ENCODE data around the gene DUSP15. TPM values are rescaled to one million over a fixed set of nuclear protein-coding genes. Genes with fewer than 3 reads are reported as not detected.

The DUSP15 gene
- total RNA-seq, 1 donor from 2014 or later, result 2.1 TPM

- no peak for DNase-seq (ENCODE audit: low spot score)
- Mint-ChIP-seq H3K36me3 (ENCODE audit: low read depth, unreplicated experiment) (peaks cover 2% of the 10 kb centered on the region), H3K4me3 (ENCODE audit: unreplicated experiment) (no peak overlapping the region), H3K9me3 (ENCODE audit: unreplicated experiment) (no peaks in the 10 kb centered on the region), H3K27ac (ENCODE audit: unreplicated experiment) (no peak overlapping the region), H3K27me3 (ENCODE audit: unreplicated experiment) (peaks cover 6% of the 10 kb centered on the region), H3K4me1 (ENCODE audit: unreplicated experiment) (no peaks in the 10 kb centered on the region)
- peak; percentile 13 for TF ChIP-seq CTCF (IDR thresholded peaks at IDR 0.05; ENCODE audit: unreplicated experiment)
These were observed 33.5 kb upstream of the DUSP15 start for GRCh38 chr20:31903627-31904386.

- H3K27ac Mint-ChIP-seq (ENCODE audit: unreplicated experiment), result no peak overlapping the region
- DNase-seq (ENCODE audit: low spot score), result no peak
- no peaks in the 10 kb centered on the region for H3K4me1 Mint-ChIP-seq (ENCODE audit: unreplicated experiment)
- no peak overlapping the region for H3K4me3 Mint-ChIP-seq (ENCODE audit: unreplicated experiment)
- no peaks in the 10 kb centered on the region for H3K9me3 Mint-ChIP-seq (ENCODE audit: unreplicated experiment)
- peaks cover 3% of the 10 kb centered on the region for H3K27me3 Mint-ChIP-seq (ENCODE audit: unreplicated experiment)
- TF ChIP-seq CTCF (IDR thresholded peaks at IDR 0.05; ENCODE audit: unreplicated experiment), result no peak
- H3K36me3 Mint-ChIP-seq (ENCODE audit: low read depth, unreplicated experiment), result no peaks in the 10 kb centered on the region
These were observed 31.3 kb upstream of the DUSP15 start for GRCh38 chr20:31901615-31902014.

GRCh38 chr20:31897541-31897940 is 27.2 kb upstream of the DUSP15 start:
- DNase-seq (ENCODE audit: low spot score), result no peak
- no peaks in the 10 kb centered on the region for H3K27me3 Mint-ChIP-seq (ENCODE audit: unreplicated experiment)
- H3K36me3 Mint-ChIP-seq (ENCODE audit: low read depth, unreplicated experiment), result no peaks in the 10 kb centered on the region
- no peak for TF ChIP-seq CTCF (IDR thresholded peaks at IDR 0.05; ENCODE audit: unreplicated experiment)
- no peaks in the 10 kb centered on the region for H3K9me3 Mint-ChIP-seq (ENCODE audit: unreplicated experiment)
- no peak overlapping the region for H3K4me3 Mint-ChIP-seq (ENCODE audit: unreplicated experiment)
- H3K27ac Mint-ChIP-seq (ENCODE audit: unreplicated experiment), result no peak overlapping the region
- H3K4me1 Mint-ChIP-seq (ENCODE audit: unreplicated experiment), result no peaks in the 10 kb centered on the region

- H3K4me3 Mint-ChIP-seq (ENCODE audit: unreplicated experiment), result no peak overlapping the region
- H3K36me3 Mint-ChIP-seq (ENCODE audit: low read depth, unreplicated experiment), result no peaks in the 10 kb centered on the region
- no peaks in the 10 kb centered on the region for H3K9me3 Mint-ChIP-seq (ENCODE audit: unreplicated experiment)
- H3K4me1 Mint-ChIP-seq (ENCODE audit: unreplicated experiment), result no peaks in the 10 kb centered on the region
- TF ChIP-seq CTCF (IDR thresholded peaks at IDR 0.05; ENCODE audit: unreplicated experiment), result no peak
- DNase-seq (ENCODE audit: low spot score), result no peak
- H3K27ac Mint-ChIP-seq (ENCODE audit: unreplicated experiment), result no peak overlapping the region
- no peaks in the 10 kb centered on the region for H3K27me3 Mint-ChIP-seq (ENCODE audit: unreplicated experiment)
These were observed 25.7 kb upstream of the DUSP15 start for GRCh38 chr20:31896049-31896448.

GRCh38 chr20:31894980-31895675 is 24.8 kb upstream of the DUSP15 start:
- Mint-ChIP-seq H3K4me3 (ENCODE audit: unreplicated experiment) (no peak overlapping the region), H3K9me3 (ENCODE audit: unreplicated experiment) (no peaks in the 10 kb centered on the region), H3K4me1 (ENCODE audit: unreplicated experiment) (no peaks in the 10 kb centered on the region), H3K27me3 (ENCODE audit: unreplicated experiment) (no peaks in the 10 kb centered on the region), H3K27ac (ENCODE audit: unreplicated experiment) (no peak overlapping the region), H3K36me3 (ENCODE audit: low read depth, unreplicated experiment) (no peaks in the 10 kb centered on the region)
- no peak for TF ChIP-seq CTCF (IDR thresholded peaks at IDR 0.05; ENCODE audit: unreplicated experiment)
- DNase-seq (ENCODE audit: low spot score), result no peak
